Testis (tissue), 3 donors: ENCODE data around the gene KCNH2. TPM values are rescaled to one million over a fixed set of nuclear protein-coding genes. Genes with fewer than 3 reads are reported as not detected.
A peak's percentile ranks its signal among the peaks of the same experiment; 100 is the strongest.

ENCODE experiments used
- DNase-seq: peaks from one replicate; pipeline ENCODE4 v3.0.0-alpha.2; 2019
- H3K27ac ChIP-seq, 2 donors: fragments of 200-600 bp; sonication (generic); one replicate each; pipeline ENCODE4 v1.5.1; 2019
- H3K27me3 ChIP-seq: fragments of 200-600 bp; sonication (generic); one replicate; pipeline ENCODE4 v1.5.1; 2019
- H3K36me3 ChIP-seq: fragments of 200-600 bp; sonication (generic); one replicate; pipeline ENCODE4 v1.5.1; 2017; ENCODE audit warnings: low read depth; ENCODE audit errors: missing control alignments
- H3K4me1 ChIP-seq: fragments of 200-600 bp; sonication (generic); one replicate; pipeline ENCODE4 v1.5.1; 2019
- H3K4me3 ChIP-seq, 2 donors: fragments of 200-600 bp; sonication (generic); one replicate each; pipeline ENCODE4 v1.5.1; 2017 to 2019
- H3K9me3 ChIP-seq: fragments of 200-600 bp; sonication (generic); one replicate; pipeline ENCODE4 v1.5.1; 2017
- POLR2A ChIP-seq: fragments of 450-650 bp; IDR thresholded peaks from one replicate; pipeline ENCODE4 v1.6.1; 2017; ENCODE audit warnings: antibody characterized with exemption, mild to moderate bottlenecking, moderate library complexity
- WGBS, 2 donors: methylation state at CpG; one replicate each; pipeline ENCODE4 v1.1.5; 2018; 5-methylcytosine and 5-hydroxymethylcytosine counted together
- intact Hi-C: fragments of 100-400 bp; cut with DNase I; formaldehyde crosslinking; loops from one replicate; pipeline ENCODE4 v1.15.1; 2023; ENCODE audit warnings: low total_unique reads
- polyA plus RNA-seq: library from polyadenylated mRNA; stranded (reverse); fragments of 350-450 nt; fragmentation: Illumina TruSeq; extraction: RNeasy Lipid Tissue Mini Kit (QIAGEN cat#74804); gene quantifications from one replicate; pipeline ENCODE4 v1.2.3, GENCODE V29; 2014; ENCODE audit warnings: low read depth, low replicate concordance; ENCODE audit not compliant: insufficient read depth
- total RNA-seq, 2 donors: library from RNA; depleted of rRNA; stranded (reverse); fragments of >200 nt; gene quantifications; one replicate each; pipeline ENCODE4 v1.2.3, GENCODE V29; 2016
- TF ChIP-seq, protein P1 (sequence below), 3 experiments: fragments of 450-650 bp in 2 of 3; fragments of 200-600 bp in 1 of 3; sonication (generic) in 1 of 3; IDR thresholded peaks; one replicate each; pipeline ENCODE4 v1.5.1; 2016 to 2019; ENCODE audit warnings: antibody characterized with exemption in 3 of 3, mild to moderate bottlenecking in 2 of 3, moderate library complexity in 1 of 3

KCNH2 gene
- total and polyA plus RNA-seq, 3 donors from 2014 or later: 82.5 to 247 (median 230) TPM

DNA sequence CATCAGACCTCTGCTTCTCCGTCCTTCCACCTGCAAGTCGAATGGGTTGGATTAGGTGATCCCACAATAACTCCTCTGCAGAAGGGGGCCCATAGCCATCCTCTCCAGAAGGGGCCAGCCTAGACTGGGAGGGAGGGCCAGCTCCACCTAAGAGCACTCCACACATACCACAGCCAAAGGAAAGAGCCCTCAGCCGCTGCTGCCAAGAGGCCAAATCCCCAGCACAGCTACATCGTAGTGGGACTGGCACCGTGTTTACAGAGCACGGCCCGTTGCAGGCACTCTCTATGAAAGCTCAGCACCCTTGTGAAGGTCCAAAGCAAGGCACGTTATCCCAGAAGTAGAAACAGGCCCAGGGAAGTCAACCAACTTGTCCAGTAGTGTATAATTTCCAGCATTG, 5.4 kb downstream of the KCNH2 start:
- peak overlapping the region in 1 of 2 donors; percentile 64 for H3K27ac ChIP-seq
- 83% methylated on average over 5 to 8 of the region's 8 CpGs for WGBS, 2 donors
- peaks cover 79% of the 10 kb centered on the region for H3K4me1 ChIP-seq
- H3K27me3 ChIP-seq: no peaks in the 10 kb centered on the region
- DNase-seq: no peak
- no peaks in the 10 kb centered on the region for H3K9me3 ChIP-seq
- no peak overlapping the region for H3K4me3 ChIP-seq
- intact Hi-C loops: no loop called here
- H3K36me3 ChIP-seq: no peaks in the 10 kb centered on the region
- TF ChIP-seq POLR2A: no peak
- TF ChIP-seq, protein P1, sequence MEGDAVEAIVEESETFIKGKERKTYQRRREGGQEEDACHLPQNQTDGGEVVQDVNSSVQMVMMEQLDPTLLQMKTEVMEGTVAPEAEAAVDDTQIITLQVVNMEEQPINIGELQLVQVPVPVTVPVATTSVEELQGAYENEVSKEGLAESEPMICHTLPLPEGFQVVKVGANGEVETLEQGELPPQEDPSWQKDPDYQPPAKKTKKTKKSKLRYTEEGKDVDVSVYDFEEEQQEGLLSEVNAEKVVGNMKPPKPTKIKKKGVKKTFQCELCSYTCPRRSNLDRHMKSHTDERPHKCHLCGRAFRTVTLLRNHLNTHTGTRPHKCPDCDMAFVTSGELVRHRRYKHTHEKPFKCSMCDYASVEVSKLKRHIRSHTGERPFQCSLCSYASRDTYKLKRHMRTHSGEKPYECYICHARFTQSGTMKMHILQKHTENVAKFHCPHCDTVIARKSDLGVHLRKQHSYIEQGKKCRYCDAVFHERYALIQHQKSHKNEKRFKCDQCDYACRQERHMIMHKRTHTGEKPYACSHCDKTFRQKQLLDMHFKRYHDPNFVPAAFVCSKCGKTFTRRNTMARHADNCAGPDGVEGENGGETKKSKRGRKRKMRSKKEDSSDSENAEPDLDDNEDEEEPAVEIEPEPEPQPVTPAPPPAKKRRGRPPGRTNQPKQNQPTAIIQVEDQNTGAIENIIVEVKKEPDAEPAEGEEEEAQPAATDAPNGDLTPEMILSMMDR (IDR thresholded peaks at IDR 0.05): no peak

DNA sequence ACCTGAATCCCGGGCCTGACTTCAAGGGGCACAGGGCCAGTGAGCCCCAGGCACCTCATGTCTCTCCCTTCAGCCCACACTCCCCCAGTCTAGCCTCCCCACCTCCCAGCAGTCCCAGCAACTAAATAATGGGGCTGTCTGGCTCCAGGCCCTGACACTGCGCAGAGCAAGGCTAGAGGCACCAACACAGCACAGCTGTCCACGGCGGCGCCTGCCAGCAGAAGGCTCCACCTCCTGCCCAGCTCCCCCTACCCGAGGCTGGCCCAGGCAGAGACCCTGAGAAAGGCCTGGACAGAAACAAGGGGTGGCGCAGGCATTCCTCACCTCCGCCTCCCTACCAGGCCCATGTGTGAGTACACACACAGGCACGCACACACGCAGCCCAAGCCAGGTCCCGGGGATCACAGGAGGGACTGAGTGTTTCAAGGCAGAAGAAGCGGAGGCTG, 6.1 kb downstream of the KCNH2 start:
- Histone ChIP-seq H3K27me3 (no peaks in the 10 kb centered on the region), H3K36me3 (no peaks in the 10 kb centered on the region), H3K4me3 (no peak overlapping the region), H3K9me3 (no peaks in the 10 kb centered on the region), H3K27ac (peak overlapping the region; percentile 64 to 68), H3K4me1 (peaks cover 83% of the 10 kb centered on the region)
- no peak for TF ChIP-seq POLR2A
- TF ChIP-seq, protein P1 (IDR thresholded peaks at IDR 0.05): no peak
- peak; percentile 86 for DNase-seq
- WGBS, 2 donors: 42 to 74% methylated on average over 8 to 12 of the region's 12 CpGs
- intact Hi-C loops: no loop called here

DNA sequence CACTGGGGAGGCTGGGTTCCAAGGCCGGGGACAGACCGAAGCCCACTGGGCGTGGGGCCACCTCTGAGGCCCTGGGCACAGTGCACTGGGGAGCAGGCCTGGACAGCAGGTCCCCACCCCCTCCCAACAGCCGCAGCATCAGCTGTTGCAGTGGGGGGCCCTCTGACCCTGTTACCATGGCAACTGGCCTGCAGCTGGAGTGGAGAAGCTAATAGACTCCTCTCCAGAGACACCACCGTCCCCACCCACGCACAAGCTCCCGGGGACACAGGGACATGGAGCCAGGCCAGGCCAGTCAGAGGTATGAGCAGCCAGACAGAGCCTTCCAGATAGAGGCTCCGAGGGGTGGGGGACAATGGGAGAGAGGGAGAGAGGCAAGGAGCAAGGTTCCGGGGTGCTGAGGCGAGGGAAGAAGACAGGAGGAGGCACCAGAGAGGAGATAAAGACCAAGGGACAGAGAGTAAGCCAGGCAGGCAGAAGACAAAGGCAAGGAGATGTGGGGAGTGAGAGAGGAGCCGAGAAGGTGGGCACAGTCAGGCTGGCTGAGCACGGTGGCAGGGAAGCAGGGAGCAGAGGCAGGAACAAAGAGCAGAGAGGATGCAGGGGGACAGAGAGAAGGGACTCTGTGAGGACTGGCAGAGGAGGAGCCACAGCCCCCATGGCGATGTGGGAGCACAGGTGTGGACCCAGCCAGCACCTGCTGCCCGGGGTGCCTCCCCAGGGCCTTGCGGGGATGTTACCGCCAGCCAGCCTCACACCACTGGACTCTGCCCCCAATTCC, 6.7 kb downstream of the KCNH2 start:
- no peaks in the 10 kb centered on the region for H3K9me3 ChIP-seq
- DNase-seq: peak; percentile 83
- H3K36me3 ChIP-seq: no peaks in the 10 kb centered on the region
- peaks cover 82% of the 10 kb centered on the region for H3K4me1 ChIP-seq
- no peak for TF ChIP-seq POLR2A
- TF ChIP-seq, protein P1 (IDR thresholded peaks at IDR 0.05): no peak
- intact Hi-C loops: no loop called here
- H3K4me3 ChIP-seq: no peak overlapping the region
- no peaks in the 10 kb centered on the region for H3K27me3 ChIP-seq
- H3K27ac ChIP-seq: peak overlapping the region; percentile 64 to 68
- WGBS, 2 donors: 25 to 48% methylated on average over 14 to 16 of the region's 16 CpGs

DNA sequence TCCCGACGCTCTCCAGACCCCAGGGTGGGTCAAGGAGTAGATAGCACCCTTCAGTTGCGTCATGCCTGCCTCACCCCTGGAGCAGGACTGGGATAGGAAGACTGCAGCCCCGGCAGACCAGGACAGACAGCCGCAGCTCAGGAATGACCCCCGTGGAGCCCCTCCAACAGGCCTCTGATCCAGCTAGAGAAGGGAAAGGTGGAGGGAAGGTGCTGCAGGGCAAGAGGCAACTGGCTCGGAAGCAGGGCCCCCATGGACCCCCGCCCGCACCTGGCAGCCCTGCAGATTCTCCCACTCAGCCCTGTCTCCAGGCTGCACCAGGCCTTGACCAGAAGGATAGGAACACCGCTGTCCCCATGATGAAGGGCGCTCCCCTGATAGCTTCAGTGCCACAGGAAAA, 7.7 kb downstream of the KCNH2 start:
- 56 to 80% methylated on average over 9 to 11 of the region's 11 CpGs for WGBS, 2 donors
- intact Hi-C loops: no loop called here
- H3K36me3 ChIP-seq: no peaks in the 10 kb centered on the region
- H3K4me3 ChIP-seq: no peak overlapping the region
- H3K27me3 ChIP-seq: no peaks in the 10 kb centered on the region
- no peaks in the 10 kb centered on the region for H3K9me3 ChIP-seq
- H3K27ac ChIP-seq: peak overlapping the region; percentile 64 to 68
- no peak for DNase-seq
- H3K4me1 ChIP-seq: peaks cover 76% of the 10 kb centered on the region
- TF ChIP-seq, protein P1 (IDR thresholded peaks at IDR 0.05): no peak
- TF ChIP-seq POLR2A: no peak

DNA sequence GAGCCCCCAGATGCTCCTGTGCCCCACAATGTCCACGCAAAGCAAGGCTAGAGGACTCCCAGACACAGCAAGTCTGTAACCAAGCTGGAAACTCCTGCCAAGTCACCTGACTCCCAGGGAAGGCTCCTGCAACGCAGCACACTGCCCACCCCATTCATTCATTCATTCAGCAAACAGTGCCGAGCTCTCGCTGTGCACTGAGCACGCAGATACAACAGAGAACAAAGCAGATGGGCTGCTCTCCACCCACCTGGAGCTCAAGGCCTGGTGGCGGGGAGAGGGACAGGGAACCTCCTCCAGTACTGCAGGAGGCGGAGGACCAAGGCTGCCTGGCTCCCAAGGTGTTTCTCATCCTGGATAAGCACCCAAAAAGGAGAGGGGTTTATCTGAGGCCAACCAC, 8.6 kb downstream of the KCNH2 start:
- WGBS, 2 donors: 49 to 60% methylated on average over 5 to 7 of the region's 7 CpGs

More for the DNA sequence above, 8.6 kb downstream of the KCNH2 start:
- no peaks in the 10 kb centered on the region for H3K27me3 ChIP-seq
- no peaks in the 10 kb centered on the region for H3K36me3 ChIP-seq
- H3K9me3 ChIP-seq: no peaks in the 10 kb centered on the region
- peak overlapping the region; percentile 24 to 64 for H3K27ac ChIP-seq
- no peak overlapping the region for H3K4me3 ChIP-seq
- TF ChIP-seq, protein P1 (IDR thresholded peaks at IDR 0.05): no peak
- no peak for TF ChIP-seq POLR2A
- peak; percentile 76 for DNase-seq
- peaks cover 80% of the 10 kb centered on the region for H3K4me1 ChIP-seq
- intact Hi-C loops: no loop called here
